ENCODE measurements around the gene SERPINF2.
A peak's percentile ranks its signal among the peaks of the same experiment; 100 is the strongest.
"Not testable (repeated sequence)": the region's sequence is repeated elsewhere in the genome, so short reads cannot be mapped to it uniquely, and the experiment has no call there.

Gene SERPINF2

GRCh38 chr17:1708791-1709346 lies 33.8 kb upstream of the SERPINF2 start:
- not testable (repeated sequence) for H3K9me3 ChIP-seq (ENCODE audit: insufficient read depth, low read depth, low read length); H3K4me2 ChIP-seq (ENCODE audit: low read length); H3K18ac ChIP-seq (ENCODE audit: low read length); H3K9ac ChIP-seq (ENCODE audit: low read length); H4K91ac ChIP-seq (ENCODE audit: low read depth, low read length); H3K27ac ChIP-seq (ENCODE audit: low read depth, low read length); H2AK5ac ChIP-seq (ENCODE audit: low read length); H3K4ac ChIP-seq (ENCODE audit: low read depth, low read length); DNase-seq; H3K23ac ChIP-seq (ENCODE audit: low read length); H3K14ac ChIP-seq (ENCODE audit: low read length); H3K4me3 ChIP-seq (ENCODE audit: low read depth, low read length); H3K79me2 ChIP-seq (ENCODE audit: control insufficient read depth, insufficient read depth, low read length, poor library complexity); H2AFZ ChIP-seq (ENCODE audit: insufficient read depth, low read length, poor library complexity); H2BK120ac ChIP-seq (ENCODE audit: insufficient read depth, low read length, poor library complexity); H4K12ac ChIP-seq (ENCODE audit: low read depth, low read length); H2BK12ac ChIP-seq (ENCODE audit: low read length); H3K27me3 ChIP-seq (ENCODE audit: insufficient read depth, low read length); H4K8ac ChIP-seq (ENCODE audit: low read depth, low read length); H2BK5ac ChIP-seq (ENCODE audit: low read depth, low read length, poor library complexity)
- Histone ChIP-seq H3K79me1 (ENCODE audit: low read length) (peaks cover 12% of the 10 kb centered on the region), H3K36me3 (ENCODE audit: control insufficient read depth in 1 of 2, insufficient read depth in 2 of 2, low read length in 2 of 2) (peaks cover 18 to 20% of the 10 kb centered on the region in 2 experiments), H3K4me1 (ENCODE audit: control insufficient read depth in 1 of 2, insufficient read depth in 2 of 2, low read length in 2 of 2) (peaks cover 14 to 25% of the 10 kb centered on the region in 2 experiments)
- WGBS (ENCODE audit: extremely low coverage, insufficient coverage, insufficient read length): no CpG with 5 or more reads among the region's 10 CpGs

- Histone ChIP-seq H3K27ac (ENCODE audit: low read depth, low read length) (no peak overlapping the region), H2BK120ac (ENCODE audit: insufficient read depth, low read length, poor library complexity) (no peak overlapping the region), H3K4me2 (ENCODE audit: low read length) (peak overlapping the region; percentile 92), H3K9me3 (ENCODE audit: insufficient read depth, low read depth, low read length) (no peaks in the 10 kb centered on the region), H3K4ac (ENCODE audit: low read depth, low read length) (no peak overlapping the region), H3K23ac (ENCODE audit: low read length) (no peak overlapping the region), H2BK5ac (ENCODE audit: low read depth, low read length, poor library complexity) (no peak overlapping the region), H3K79me2 (ENCODE audit: control insufficient read depth, insufficient read depth, low read length, poor library complexity) (peaks cover 14% of the 10 kb centered on the region), H2AK5ac (ENCODE audit: low read length) (no peak overlapping the region), H3K4me1 (ENCODE audit: control insufficient read depth in 1 of 2, insufficient read depth in 2 of 2, low read length in 2 of 2) (peaks cover 18 to 28% of the 10 kb centered on the region in 2 experiments), H3K4me3 (ENCODE audit: low read depth, low read length) (no peak overlapping the region), H3K18ac (ENCODE audit: low read length) (no peak overlapping the region), H4K8ac (ENCODE audit: low read depth, low read length) (no peak overlapping the region), H2AFZ (ENCODE audit: insufficient read depth, low read length, poor library complexity) (no peak overlapping the region), H2BK12ac (ENCODE audit: low read length) (no peak overlapping the region), H3K27me3 (ENCODE audit: insufficient read depth, low read length) (no peaks in the 10 kb centered on the region), H3K79me1 (ENCODE audit: low read length) (peaks cover 18% of the 10 kb centered on the region), H3K14ac (ENCODE audit: low read length) (no peak overlapping the region), H4K12ac (ENCODE audit: low read depth, low read length) (no peak overlapping the region), H3K36me3 (ENCODE audit: control insufficient read depth in 1 of 2, insufficient read depth in 2 of 2, low read length in 2 of 2) (peaks cover 23 to 25% of the 10 kb centered on the region in 2 experiments), H4K91ac (ENCODE audit: low read depth, low read length) (no peak overlapping the region), H3K9ac (ENCODE audit: low read length) (no peak overlapping the region)
- no CpG with 5 or more reads among the region's 16 CpGs for WGBS (ENCODE audit: extremely low coverage, insufficient coverage, insufficient read length)
- DNase-seq: peak; percentile 60 to 82
Observed at GRCh38 chr17:1709403-1709951, 33.2 kb upstream of the SERPINF2 start.

- peaks cover 25 to 26% of the 10 kb centered on the region in 2 experiments for H3K36me3 ChIP-seq (ENCODE audit: control insufficient read depth in 1 of 2, insufficient read depth in 2 of 2, low read length in 2 of 2)
- peak within 1 kb of the TSS; percentile 77 for H3K14ac ChIP-seq (ENCODE audit: low read length)
- no peak within 1 kb of the TSS for H3K23ac ChIP-seq (ENCODE audit: low read length)
- peak within 1 kb of the TSS; percentile 73 for H4K12ac ChIP-seq (ENCODE audit: low read depth, low read length)
- H3K27ac ChIP-seq (ENCODE audit: low read depth, low read length): peak within 1 kb of the TSS; percentile 48
- H2BK120ac ChIP-seq (ENCODE audit: insufficient read depth, low read length, poor library complexity): peak within 1 kb of the TSS; percentile 54
- peak within 1 kb of the TSS; percentile 73 for H4K8ac ChIP-seq (ENCODE audit: low read depth, low read length)
- H4K91ac ChIP-seq (ENCODE audit: low read depth, low read length): peak within 1 kb of the TSS; percentile 90
- H2AFZ ChIP-seq (ENCODE audit: insufficient read depth, low read length, poor library complexity): peak within 1 kb of the TSS; percentile 77
- H2BK12ac ChIP-seq (ENCODE audit: low read length): no peak within 1 kb of the TSS
- H3K27me3 ChIP-seq (ENCODE audit: insufficient read depth, low read length): no peaks in the 10 kb centered on the region
- H3K4me2 ChIP-seq (ENCODE audit: low read length): peak within 1 kb of the TSS; percentile 92
- peak within 1 kb of the TSS; percentile 29 for H3K4ac ChIP-seq (ENCODE audit: low read depth, low read length)
- H3K9me3 ChIP-seq (ENCODE audit: insufficient read depth, low read depth, low read length): no peaks in the 10 kb centered on the region
- DNase-seq: peak; percentile 85 to 88
- H3K18ac ChIP-seq (ENCODE audit: low read length): peak within 1 kb of the TSS; percentile 73
- H2AK5ac ChIP-seq (ENCODE audit: low read length): no peak within 1 kb of the TSS
- H2BK5ac ChIP-seq (ENCODE audit: low read depth, low read length, poor library complexity): no peak within 1 kb of the TSS
- H3K79me1 ChIP-seq (ENCODE audit: low read length): peaks cover 22% of the 10 kb centered on the region
- H3K4me1 ChIP-seq (ENCODE audit: control insufficient read depth in 1 of 2, insufficient read depth in 2 of 2, low read length in 2 of 2): peaks cover 18 to 28% of the 10 kb centered on the region in 2 experiments
- no CpG with 5 or more reads among the region's 83 CpGs for WGBS (ENCODE audit: extremely low coverage, insufficient coverage, insufficient read length)
- peak within 1 kb of the TSS; percentile 75 for H3K4me3 ChIP-seq (ENCODE audit: low read depth, low read length)
- H3K9ac ChIP-seq (ENCODE audit: low read length): peak within 1 kb of the TSS; percentile 59
- peaks cover 18% of the 10 kb centered on the region for H3K79me2 ChIP-seq (ENCODE audit: control insufficient read depth, insufficient read depth, low read length, poor library complexity)
Observed at GRCh38 chr17:1709971-1710806, 32.5 kb upstream of the SERPINF2 start, which contains the start of gene TLCD2. Gene TLCD2 (minus strand): TSS chr17:1710377. CDS start chr17:1710242, 135 bp downstream.

GRCh38 chr17:1710807-1711553 lies 31.7 kb upstream of the SERPINF2 start:
- DNase-seq: peak; percentile 54 to 62
- Histone ChIP-seq H3K9ac (ENCODE audit: low read length) (no peak overlapping the region), H3K4ac (ENCODE audit: low read depth, low read length) (no peak overlapping the region), H2AK5ac (ENCODE audit: low read length) (no peak overlapping the region), H2AFZ (ENCODE audit: insufficient read depth, low read length, poor library complexity) (no peak overlapping the region), H4K8ac (ENCODE audit: low read depth, low read length) (no peak overlapping the region), H3K36me3 (ENCODE audit: control insufficient read depth in 1 of 2, insufficient read depth in 2 of 2, low read length in 2 of 2) (peaks cover 25 to 26% of the 10 kb centered on the region in 2 experiments), H4K12ac (ENCODE audit: low read depth, low read length) (no peak overlapping the region), H3K79me1 (ENCODE audit: low read length) (peaks cover 29% of the 10 kb centered on the region), H2BK12ac (ENCODE audit: low read length) (no peak overlapping the region), H3K23ac (ENCODE audit: low read length) (no peak overlapping the region), H3K27ac (ENCODE audit: low read depth, low read length) (peak overlapping the region; percentile 48), H4K91ac (ENCODE audit: low read depth, low read length) (no peak overlapping the region), H3K9me3 (ENCODE audit: insufficient read depth, low read depth, low read length) (no peaks in the 10 kb centered on the region), H3K4me3 (ENCODE audit: low read depth, low read length) (peak overlapping the region; percentile 75), H3K4me2 (ENCODE audit: low read length) (peak overlapping the region; percentile 92), H3K79me2 (ENCODE audit: control insufficient read depth, insufficient read depth, low read length, poor library complexity) (peaks cover 25% of the 10 kb centered on the region), H2BK120ac (ENCODE audit: insufficient read depth, low read length, poor library complexity) (no peak overlapping the region), H3K4me1 (ENCODE audit: control insufficient read depth in 1 of 2, insufficient read depth in 2 of 2, low read length in 2 of 2) (peaks cover 18 to 28% of the 10 kb centered on the region in 2 experiments), H2BK5ac (ENCODE audit: low read depth, low read length, poor library complexity) (no peak overlapping the region), H3K18ac (ENCODE audit: low read length) (no peak overlapping the region), H3K27me3 (ENCODE audit: insufficient read depth, low read length) (no peaks in the 10 kb centered on the region), H3K14ac (ENCODE audit: low read length) (peak overlapping the region; percentile 37)
- WGBS (ENCODE audit: extremely low coverage, insufficient coverage, insufficient read length): no CpG with 5 or more reads among the region's 14 CpGs

Data from trophoblast cell (in vitro differentiated cells and primary cell).